ENCODE data around the gene ANAPC13.

Gene ANAPC13

GRCh38 chr3:134453631-134454030 lies 32.2 kb downstream of the ANAPC13 start:
- no peak for DNase-seq (ENCODE audit: low read depth in 2 of 2)

- no peak for DNase-seq (ENCODE audit: low read depth in 2 of 2)
These were observed 35.8 kb downstream of the ANAPC13 start for GRCh38 chr3:134449951-134450350.

- DNase-seq (ENCODE audit: low read depth in 2 of 2) = peak in 1 of 2 donors; percentile 1
These were observed 36.5 kb downstream of the ANAPC13 start for GRCh38 chr3:134449277-134449676.

GRCh38 chr3:134448664-134449063 lies 37.1 kb downstream of the ANAPC13 start:
- DNase-seq (ENCODE audit: low read depth in 2 of 2) = no peak

GRCh38 chr3:134447351-134447750 lies 38.4 kb downstream of the ANAPC13 start:
- DNase-seq (ENCODE audit: low read depth in 2 of 2) = no peak

GRCh38 chr3:134446800-134447199 lies 39.0 kb downstream of the ANAPC13 start:
- no peak for DNase-seq (ENCODE audit: low read depth in 2 of 2)

- DNase-seq (ENCODE audit: low read depth in 2 of 2) = no peak
These were observed 40.1 kb downstream of the ANAPC13 start for GRCh38 chr3:134445636-134446035.

- no peak for DNase-seq (ENCODE audit: low read depth in 2 of 2)
These were observed 40.7 kb downstream of the ANAPC13 start for GRCh38 chr3:134445095-134445494.

- DNase-seq (ENCODE audit: low read depth in 2 of 2) = no peak
These were observed 44.0 kb downstream of the ANAPC13 start for GRCh38 chr3:134441821-134442220.

- DNase-seq (ENCODE audit: low read depth in 2 of 2) = no peak
These were observed 44.5 kb downstream of the ANAPC13 start for GRCh38 chr3:134441321-134441720.

- DNase-seq (ENCODE audit: low read depth in 2 of 2) = no peak
These were observed 48.5 kb downstream of the ANAPC13 start for GRCh38 chr3:134437211-134437752.

GRCh38 chr3:134432236-134432635 lies 53.5 kb downstream of the ANAPC13 start:
- DNase-seq (ENCODE audit: low read depth in 2 of 2) = no peak

GRCh38 chr3:134430950-134431445 lies 54.8 kb downstream of the ANAPC13 start:
- no peak for DNase-seq (ENCODE audit: low read depth in 2 of 2)

GRCh38 chr3:134430174-134430573 lies 55.6 kb downstream of the ANAPC13 start:
- DNase-seq (ENCODE audit: low read depth in 2 of 2) = no peak

GRCh38 chr3:134428401-134428800 lies 57.4 kb downstream of the ANAPC13 start:
- no peak for DNase-seq (ENCODE audit: low read depth in 2 of 2)

Data from activated CD4-positive, alpha-beta T cell treated with anti-CD3 and anti-CD28 coated beads for 24 hours (primary cell).